SK-N-SH treated with all-trans-retinoic acid at 6 μM for 48 hours (cell line): ENCODE results near the gene ARHGAP24.

Experiments used
- BACH2 ChIP-seq: fragments of 250-450 bp; sonication (Bioruptor Pico); IDR thresholded peaks from 2 replicates; pipeline ENCODE4 v1.9.0; 2021; ENCODE audit warnings: mild to moderate bottlenecking, borderline replicate concordance
- CSRNP3 ChIP-seq: fragments of 250-450 bp; sonication (Bioruptor Pico); IDR thresholded peaks from 2 replicates; pipeline ENCODE4 v1.5.1; 2021; ENCODE audit warnings: mild to moderate bottlenecking, moderate library complexity
- GLIS3 ChIP-seq: fragments of 250-450 bp; sonication (Bioruptor Pico); IDR thresholded peaks from 2 replicates; pipeline ENCODE4 v1.5.0; 2020; ENCODE audit warnings: mild to moderate bottlenecking, moderate library complexity
- PPARA ChIP-seq: fragments of 250-450 bp; sonication (Bioruptor Pico); IDR thresholded peaks from 2 replicates; pipeline ENCODE4 v1.5.0; 2020; ENCODE audit warnings: mild to moderate bottlenecking, borderline replicate concordance
- RARB ChIP-seq: fragments of 250-450 bp; sonication (Bioruptor Pico); IDR thresholded peaks from 2 replicates; pipeline ENCODE4 v1.8.0; 2021; ENCODE audit warnings: mild to moderate bottlenecking, moderate library complexity
- TOX ChIP-seq: fragments of 250-450 bp; sonication (Bioruptor Pico); IDR thresholded peaks from 2 replicates; pipeline ENCODE4 v1.8.0; 2021; ENCODE audit warnings: mild to moderate bottlenecking, moderate library complexity, borderline replicate concordance
- TF ChIP-seq, protein P1 (sequence below): fragments of 250-450 bp; sonication (Bioruptor Pico); IDR thresholded peaks from 2 replicates; pipeline ENCODE4 v1.8.0; 2020; ENCODE audit warnings: mild to moderate bottlenecking, moderate library complexity, borderline replicate concordance

DNA sequence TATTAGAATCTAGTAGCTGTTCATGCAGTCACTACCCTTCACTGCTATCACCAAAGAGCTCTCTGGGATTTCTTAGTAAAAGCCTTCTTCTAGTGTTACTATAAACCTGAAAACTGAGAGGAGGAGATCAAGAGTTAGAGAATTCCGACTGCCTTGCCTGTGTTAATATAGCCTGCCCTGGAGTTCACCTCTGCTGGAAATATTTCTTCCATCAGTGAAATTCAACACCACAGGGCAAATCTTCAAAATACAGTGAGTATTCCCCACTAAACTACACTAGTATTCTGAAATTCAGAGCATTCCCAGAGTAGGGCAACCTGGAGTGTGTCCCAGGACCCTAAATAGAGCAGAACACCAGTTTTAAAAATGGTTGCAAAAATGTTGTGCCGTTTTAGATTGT lies 301.1 kb downstream of the ARHGAP24 start:
- TF ChIP-seq CSRNP3 (no peak), RARB (CRISPR knock-in tag) (no peak), BACH2 (CRISPR knock-in tag) (no peak), GLIS3 (no peak), TOX (CRISPR knock-in tag) (no peak), PPARA (CRISPR knock-in tag) (no peak)
- TF ChIP-seq, protein P1, sequence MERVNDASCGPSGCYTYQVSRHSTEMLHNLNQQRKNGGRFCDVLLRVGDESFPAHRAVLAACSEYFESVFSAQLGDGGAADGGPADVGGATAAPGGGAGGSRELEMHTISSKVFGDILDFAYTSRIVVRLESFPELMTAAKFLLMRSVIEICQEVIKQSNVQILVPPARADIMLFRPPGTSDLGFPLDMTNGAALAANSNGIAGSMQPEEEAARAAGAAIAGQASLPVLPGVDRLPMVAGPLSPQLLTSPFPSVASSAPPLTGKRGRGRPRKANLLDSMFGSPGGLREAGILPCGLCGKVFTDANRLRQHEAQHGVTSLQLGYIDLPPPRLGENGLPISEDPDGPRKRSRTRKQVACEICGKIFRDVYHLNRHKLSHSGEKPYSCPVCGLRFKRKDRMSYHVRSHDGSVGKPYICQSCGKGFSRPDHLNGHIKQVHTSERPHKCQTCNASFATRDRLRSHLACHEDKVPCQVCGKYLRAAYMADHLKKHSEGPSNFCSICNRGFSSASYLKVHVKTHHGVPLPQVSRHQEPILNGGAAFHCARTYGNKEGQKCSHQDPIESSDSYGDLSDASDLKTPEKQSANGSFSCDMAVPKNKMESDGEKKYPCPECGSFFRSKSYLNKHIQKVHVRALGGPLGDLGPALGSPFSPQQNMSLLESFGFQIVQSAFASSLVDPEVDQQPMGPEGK, result no peak
